Ishikawa (cell line): ENCODE data around the gene HAVCR1.

ENCODE experiments used
- CEBPB ChIP-seq: IDR thresholded peaks from 2 replicates; pipeline ENCODE4 v1.6.1; 2012
- EGR1 ChIP-seq: IDR thresholded peaks from 2 replicates; pipeline ENCODE4 v1.6.1; 2012
- EP300 ChIP-seq: IDR thresholded peaks from 2 replicates; pipeline ENCODE4 v1.6.1; 2012; ENCODE audit warnings: borderline replicate concordance
- MAX ChIP-seq: IDR thresholded peaks from 2 replicates; pipeline ENCODE4 v1.6.1; 2012
- NFIC ChIP-seq: IDR thresholded peaks from 2 replicates; pipeline ENCODE4 v1.6.1; 2012
- RAD21 ChIP-seq: IDR thresholded peaks from 2 replicates; pipeline ENCODE4 v1.6.1; 2012; ENCODE audit warnings: low read depth
- REST ChIP-seq: IDR thresholded peaks from 2 replicates; pipeline ENCODE4 v1.6.1; 2012; ENCODE audit warnings: low read depth, mild to moderate bottlenecking
- TAF1 ChIP-seq: IDR thresholded peaks from 2 replicates; pipeline ENCODE4 v1.6.1; 2012; ENCODE audit warnings: low read depth, mild to moderate bottlenecking
- USF1 ChIP-seq: IDR thresholded peaks from 2 replicates; pipeline ENCODE4 v1.6.1; 2012
- YY1 ChIP-seq: IDR thresholded peaks from 2 replicates; pipeline ENCODE4 v1.6.1; 2012; ENCODE audit warnings: low read depth

- TF ChIP-seq CEBPB: no peak
- TF ChIP-seq TAF1: no peak
- TF ChIP-seq EP300: no peak
- TF ChIP-seq REST: no peak
- no peak for TF ChIP-seq EGR1
- TF ChIP-seq MAX: no peak
- TF ChIP-seq NFIC: no peak
- TF ChIP-seq USF1: no peak
- TF ChIP-seq YY1: no peak
- TF ChIP-seq RAD21: no peak
Measured at GRCh38 chr5:157100140-157100679, 41.3 kb upstream of the HAVCR1 start.
